IPS DF 6.9 (cell line): Measurements from ENCODE around the gene SYNCRIP.
"Not testable (repeated sequence)": the region's sequence is repeated elsewhere in the genome, so short reads cannot be mapped to it uniquely, and the experiment has no call there.

Experiments used
- DNase-seq: peaks from one replicate; pipeline ENCODE4 v3.0.0-alpha.2; 2013; ENCODE audit warnings: low read depth, low spot score
- H3K27ac ChIP-seq: one replicate; pipeline ENCODE4 v1.5.1; 2013; ENCODE audit warnings: low read length, control low read depth
- H3K27me3 ChIP-seq: 2 replicates; pipeline ENCODE4 v1.6.1; 2013; ENCODE audit warnings: mild to moderate bottlenecking, low read length; ENCODE audit not compliant: control insufficient read depth, insufficient read depth
- H3K36me3 ChIP-seq: 2 replicates; pipeline ENCODE4 v1.6.1; 2013; ENCODE audit warnings: low read length; ENCODE audit not compliant: control insufficient read depth, insufficient read depth
- H3K4me1 ChIP-seq: 2 replicates; pipeline ENCODE4 v1.6.1; 2013; ENCODE audit warnings: low read length; ENCODE audit not compliant: control insufficient read depth, insufficient read depth
- H3K4me3 ChIP-seq: 2 replicates; pipeline ENCODE4 v1.5.1; 2013; ENCODE audit warnings: mild to moderate bottlenecking, low read length
- H3K9me3 ChIP-seq: 2 replicates; pipeline ENCODE4 v1.6.1; 2013; ENCODE audit warnings: low read length, inconsistent platforms; ENCODE audit not compliant: control insufficient read depth, insufficient read depth
- WGBS: extraction: QIAGEN DNeasy Blood & Tissue Kit; methylation state at CpG from one replicate; pipeline ENCODE4 v1.1.7; 2013; ENCODE audit warnings: mixed read lengths, missing lambda C conversion rate; ENCODE audit not compliant: insufficient read length, insufficient coverage; 5-methylcytosine and 5-hydroxymethylcytosine counted together

SYNCRIP gene

GRCh38 chr6:85594197-85594930, 48.3 kb downstream of the SYNCRIP start:
- H3K36me3 ChIP-seq: no peaks in the 10 kb centered on the region
- no peaks in the 10 kb centered on the region for H3K27me3 ChIP-seq
- no peak for DNase-seq
- no peak overlapping the region for H3K27ac ChIP-seq
- H3K4me1 ChIP-seq: no peaks in the 10 kb centered on the region
- H3K9me3 ChIP-seq: no peaks in the 10 kb centered on the region
- peak overlapping the region; percentile 59; the same call in 1 of the 2 replicates for H3K4me3 ChIP-seq
- no CpG with 5 or more reads among the region's 35 CpGs for WGBS

GRCh38 chr6:85593438-85594196, 49.1 kb downstream of the SYNCRIP start, which contains the start of gene SNX14:
TSS of gene SNX14 (minus strand) at chr6:85593858. CDS start at chr6:85593718, 140 bp downstream.
- Histone ChIP-seq H3K36me3 (no peaks in the 10 kb centered on the region), H3K9me3 (no peaks in the 10 kb centered on the region), H3K27ac (no peak within 1 kb of the TSS), H3K27me3 (no peaks in the 10 kb centered on the region), H3K4me3 (peak within 1 kb of the TSS; percentile 59), H3K4me1 (no peaks in the 10 kb centered on the region)
- DNase-seq: peak; percentile 60
- no CpG with 5 or more reads among the region's 82 CpGs for WGBS

- DNase-seq: no peak
- Histone ChIP-seq H3K27ac (no peak overlapping the region), H3K36me3 (no peaks in the 10 kb centered on the region), H3K9me3 (no peaks in the 10 kb centered on the region), H3K4me3 (no peak overlapping the region), H3K27me3 (no peaks in the 10 kb centered on the region), H3K4me1 (no peaks in the 10 kb centered on the region)
- WGBS: no CpG with 5 or more reads among the region's 1 CpG
Observed at GRCh38 chr6:85592033-85592432, 50.7 kb downstream of the SYNCRIP start.

GRCh38 chr6:85591207-85591606, 51.5 kb downstream of the SYNCRIP start:
- no CpG with 5 or more reads among the region's 1 CpG for WGBS

GRCh38 chr6:85585741-85586140, 56.9 kb downstream of the SYNCRIP start:
- Histone ChIP-seq H3K4me1 (peaks cover 2% of the 10 kb centered on the region; the same call in 1 of the 2 replicates), H3K36me3 (no peaks in the 10 kb centered on the region), H3K9me3 (no peaks in the 10 kb centered on the region), H3K4me3 (no peak overlapping the region), H3K27me3 (no peaks in the 10 kb centered on the region), H3K27ac (no peak overlapping the region)
- DNase-seq: no peak
- no CpG with 5 or more reads among the region's 3 CpGs for WGBS

More at GRCh38 chr6:85591207-85591606, 51.5 kb downstream of the SYNCRIP start:
- no peak overlapping the region for H3K4me3 ChIP-seq
- no peak overlapping the region for H3K27ac ChIP-seq
- H3K36me3 ChIP-seq: no peaks in the 10 kb centered on the region
- H3K9me3 ChIP-seq: no peaks in the 10 kb centered on the region
- no peak for DNase-seq
- no peaks in the 10 kb centered on the region for H3K27me3 ChIP-seq
- no peaks in the 10 kb centered on the region for H3K4me1 ChIP-seq

DNA sequence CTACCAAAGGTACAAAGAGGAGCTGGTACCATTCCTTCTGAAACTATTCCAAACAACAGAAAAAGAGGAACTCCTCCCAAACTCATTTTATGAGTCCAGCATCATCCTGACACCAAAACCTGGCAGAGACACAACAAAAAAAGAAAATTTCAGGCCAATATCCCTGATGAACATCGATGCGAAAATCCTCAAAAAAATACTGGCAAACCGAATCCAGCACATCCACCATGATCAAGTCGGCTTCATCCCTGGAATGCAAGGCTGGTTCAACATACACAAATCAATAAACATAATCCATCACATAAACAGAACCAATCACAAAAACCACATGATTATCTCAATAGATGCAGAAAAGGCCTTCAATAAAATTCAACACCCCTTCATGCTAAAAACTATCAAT, 59.9 kb downstream of the SYNCRIP start:
- DNase-seq, H3K36me3 ChIP-seq, H3K4me1 ChIP-seq, H3K9me3 ChIP-seq, H3K27me3 ChIP-seq, H3K27ac ChIP-seq, H3K4me3 ChIP-seq: not testable (repeated sequence)
- no CpG with 5 or more reads among the region's 4 CpGs for WGBS

DNA sequence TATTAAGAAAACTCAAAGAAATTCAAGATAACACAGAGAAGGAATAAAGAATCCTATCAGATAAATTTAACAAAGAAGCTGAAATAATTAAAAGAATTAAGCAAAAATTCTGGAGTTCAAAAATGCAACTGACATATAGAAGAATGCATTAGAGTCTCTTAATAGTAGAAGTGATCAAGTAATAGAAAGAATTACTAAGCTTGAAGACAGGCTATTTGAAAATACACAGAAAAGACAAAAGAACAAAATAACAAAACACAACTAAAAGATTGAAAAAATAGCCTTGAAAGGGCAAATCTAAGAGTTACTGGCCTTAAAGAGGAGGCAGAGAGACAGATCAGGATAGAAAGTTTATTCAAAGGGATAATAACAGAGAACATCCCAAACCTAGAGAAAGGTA, 61.1 kb downstream of the SYNCRIP start:
- H3K36me3 ChIP-seq: no peaks in the 10 kb centered on the region
- no peak overlapping the region for H3K4me3 ChIP-seq
- H3K4me1 ChIP-seq: peaks cover 4% of the 10 kb centered on the region; the same call in 1 of the 2 replicates
- H3K27ac ChIP-seq: no peak overlapping the region
- no peaks in the 10 kb centered on the region for H3K27me3 ChIP-seq
- H3K9me3 ChIP-seq: no peaks in the 10 kb centered on the region
- DNase-seq: no peak

GRCh38 chr6:85580878-85581267, 61.8 kb downstream of the SYNCRIP start:
- Histone ChIP-seq H3K27me3 (no peaks in the 10 kb centered on the region), H3K9me3 (no peaks in the 10 kb centered on the region), H3K36me3 (no peaks in the 10 kb centered on the region), H3K4me3 (no peak overlapping the region), H3K27ac (no peak overlapping the region), H3K4me1 (peaks cover 4% of the 10 kb centered on the region; the same call in 1 of the 2 replicates)
- no peak for DNase-seq
- no CpG with 5 or more reads among the region's 1 CpG for WGBS

DNA sequence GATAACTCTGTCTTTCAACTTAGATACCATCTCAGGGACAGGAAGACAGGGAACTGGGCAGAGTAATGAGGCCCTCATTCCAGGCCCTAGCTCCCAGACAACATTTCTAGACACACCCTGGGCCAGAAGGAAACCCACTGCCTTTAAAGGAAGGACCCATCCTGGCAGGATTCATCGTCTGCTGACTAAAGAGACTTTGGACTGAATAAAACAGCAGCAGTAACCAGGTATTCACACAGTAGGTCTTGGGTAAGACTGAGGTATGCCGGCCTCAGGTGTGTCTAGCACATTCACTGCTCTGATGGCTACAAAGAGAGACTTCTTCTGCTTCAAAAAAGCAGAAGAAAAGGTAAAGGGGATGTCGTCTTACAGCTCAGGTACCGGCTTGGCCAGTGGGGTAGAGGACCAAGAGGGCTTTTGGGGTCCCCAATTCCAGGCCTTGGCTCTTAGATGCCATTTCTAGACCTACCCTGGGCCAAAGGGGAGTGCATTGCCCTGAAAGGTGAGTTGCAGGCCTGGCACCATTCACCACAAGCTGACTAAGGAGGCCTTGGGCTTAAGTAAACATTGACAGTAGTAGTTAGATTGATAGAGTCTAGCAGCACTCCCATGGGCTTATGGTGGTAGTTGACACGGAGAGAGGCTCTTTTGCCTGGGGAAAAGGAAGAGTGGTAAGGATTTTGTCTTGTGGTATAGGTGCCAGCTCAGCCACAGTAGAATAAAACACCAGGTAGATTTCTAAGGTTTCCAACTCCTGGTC, 62.4 kb downstream of the SYNCRIP start:
- no CpG with 5 or more reads among the region's 5 CpGs for WGBS
- Histone ChIP-seq H3K27me3 (no peaks in the 10 kb centered on the region), H3K4me1 (peaks cover 4% of the 10 kb centered on the region; the same call in 1 of the 2 replicates), H3K36me3 (no peaks in the 10 kb centered on the region), H3K27ac (no peak overlapping the region), H3K4me3 (no peak overlapping the region), H3K9me3 (no peaks in the 10 kb centered on the region)
- DNase-seq: no peak

- peaks cover 4% of the 10 kb centered on the region; the same call in 1 of the 2 replicates for H3K4me1 ChIP-seq
- no CpG with 5 or more reads among the region's 4 CpGs for WGBS
- DNase-seq: no peak
- no peaks in the 10 kb centered on the region for H3K27me3 ChIP-seq
- no peak overlapping the region for H3K4me3 ChIP-seq
- no peaks in the 10 kb centered on the region for H3K36me3 ChIP-seq
- no peaks in the 10 kb centered on the region for H3K9me3 ChIP-seq
- no peak overlapping the region for H3K27ac ChIP-seq
Observed at GRCh38 chr6:85579581-85579980, 63.1 kb downstream of the SYNCRIP start.
